Ishikawa (cell line): ENCODE data around the gene CD151.

ENCODE experiments used
- CEBPB ChIP-seq: IDR thresholded peaks from 2 replicates; pipeline ENCODE4 v1.6.1; 2012
- EP300 ChIP-seq: IDR thresholded peaks from 2 replicates; pipeline ENCODE4 v1.6.1; 2012; ENCODE audit warnings: borderline replicate concordance
- TAF1 ChIP-seq: IDR thresholded peaks from 2 replicates; pipeline ENCODE4 v1.6.1; 2012; ENCODE audit warnings: low read depth, mild to moderate bottlenecking
- YY1 ChIP-seq: IDR thresholded peaks from 2 replicates; pipeline ENCODE4 v1.6.1; 2012; ENCODE audit warnings: low read depth
- TF ChIP-seq, protein P1 (sequence below): IDR thresholded peaks from 2 replicates; pipeline ENCODE4 v1.6.1; 2012; ENCODE audit warnings: low read depth, mild to moderate bottlenecking

DNA sequence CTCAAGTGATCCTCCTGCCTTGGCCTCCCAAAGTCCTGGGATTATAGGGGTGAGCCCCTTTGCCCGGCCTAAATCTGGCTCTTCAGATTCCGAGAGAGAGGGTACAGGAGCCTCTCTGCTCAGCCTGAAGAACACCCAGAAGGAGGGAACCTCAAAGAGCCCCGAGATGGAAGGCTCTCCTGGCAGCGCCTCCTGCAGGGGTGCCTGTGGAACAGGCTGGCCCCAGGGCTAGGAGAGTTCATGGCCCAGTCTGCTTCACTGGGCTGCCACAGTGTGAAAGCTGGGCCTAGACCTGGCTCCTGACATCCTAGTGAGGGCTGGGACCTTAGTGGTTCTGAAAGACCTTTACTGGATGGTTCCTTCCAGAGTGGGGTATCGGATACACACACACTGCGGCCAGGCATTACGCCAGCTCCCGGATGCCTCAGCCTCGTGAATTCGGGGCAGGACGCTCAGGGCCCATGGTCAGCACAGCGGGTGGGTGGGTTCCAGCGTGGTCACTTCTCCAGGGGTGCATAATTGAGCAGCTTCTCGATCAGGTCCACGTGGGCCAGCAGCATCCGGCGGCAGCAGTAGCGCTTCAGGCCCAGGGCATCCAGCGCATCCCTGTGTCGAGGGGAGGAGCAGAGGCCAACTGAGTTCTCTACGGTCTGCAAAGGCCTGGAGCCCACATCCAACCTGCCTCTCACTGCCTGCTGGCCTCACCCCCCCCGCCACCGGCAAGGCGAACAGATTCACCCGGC, 7.3 kb downstream of the CD151 start:
- TF ChIP-seq YY1 = no peak
- no peak for TF ChIP-seq TAF1
- no peak for TF ChIP-seq EP300
- TF ChIP-seq, protein P1, sequence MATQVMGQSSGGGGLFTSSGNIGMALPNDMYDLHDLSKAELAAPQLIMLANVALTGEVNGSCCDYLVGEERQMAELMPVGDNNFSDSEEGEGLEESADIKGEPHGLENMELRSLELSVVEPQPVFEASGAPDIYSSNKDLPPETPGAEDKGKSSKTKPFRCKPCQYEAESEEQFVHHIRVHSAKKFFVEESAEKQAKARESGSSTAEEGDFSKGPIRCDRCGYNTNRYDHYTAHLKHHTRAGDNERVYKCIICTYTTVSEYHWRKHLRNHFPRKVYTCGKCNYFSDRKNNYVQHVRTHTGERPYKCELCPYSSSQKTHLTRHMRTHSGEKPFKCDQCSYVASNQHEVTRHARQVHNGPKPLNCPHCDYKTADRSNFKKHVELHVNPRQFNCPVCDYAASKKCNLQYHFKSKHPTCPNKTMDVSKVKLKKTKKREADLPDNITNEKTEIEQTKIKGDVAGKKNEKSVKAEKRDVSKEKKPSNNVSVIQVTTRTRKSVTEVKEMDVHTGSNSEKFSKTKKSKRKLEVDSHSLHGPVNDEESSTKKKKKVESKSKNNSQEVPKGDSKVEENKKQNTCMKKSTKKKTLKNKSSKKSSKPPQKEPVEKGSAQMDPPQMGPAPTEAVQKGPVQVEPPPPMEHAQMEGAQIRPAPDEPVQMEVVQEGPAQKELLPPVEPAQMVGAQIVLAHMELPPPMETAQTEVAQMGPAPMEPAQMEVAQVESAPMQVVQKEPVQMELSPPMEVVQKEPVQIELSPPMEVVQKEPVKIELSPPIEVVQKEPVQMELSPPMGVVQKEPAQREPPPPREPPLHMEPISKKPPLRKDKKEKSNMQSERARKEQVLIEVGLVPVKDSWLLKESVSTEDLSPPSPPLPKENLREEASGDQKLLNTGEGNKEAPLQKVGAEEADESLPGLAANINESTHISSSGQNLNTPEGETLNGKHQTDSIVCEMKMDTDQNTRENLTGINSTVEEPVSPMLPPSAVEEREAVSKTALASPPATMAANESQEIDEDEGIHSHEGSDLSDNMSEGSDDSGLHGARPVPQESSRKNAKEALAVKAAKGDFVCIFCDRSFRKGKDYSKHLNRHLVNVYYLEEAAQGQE = no peak
- no peak for TF ChIP-seq CEBPB
